ENCODE results near the gene MACROD1.

- TF ChIP-seq, protein P1, sequence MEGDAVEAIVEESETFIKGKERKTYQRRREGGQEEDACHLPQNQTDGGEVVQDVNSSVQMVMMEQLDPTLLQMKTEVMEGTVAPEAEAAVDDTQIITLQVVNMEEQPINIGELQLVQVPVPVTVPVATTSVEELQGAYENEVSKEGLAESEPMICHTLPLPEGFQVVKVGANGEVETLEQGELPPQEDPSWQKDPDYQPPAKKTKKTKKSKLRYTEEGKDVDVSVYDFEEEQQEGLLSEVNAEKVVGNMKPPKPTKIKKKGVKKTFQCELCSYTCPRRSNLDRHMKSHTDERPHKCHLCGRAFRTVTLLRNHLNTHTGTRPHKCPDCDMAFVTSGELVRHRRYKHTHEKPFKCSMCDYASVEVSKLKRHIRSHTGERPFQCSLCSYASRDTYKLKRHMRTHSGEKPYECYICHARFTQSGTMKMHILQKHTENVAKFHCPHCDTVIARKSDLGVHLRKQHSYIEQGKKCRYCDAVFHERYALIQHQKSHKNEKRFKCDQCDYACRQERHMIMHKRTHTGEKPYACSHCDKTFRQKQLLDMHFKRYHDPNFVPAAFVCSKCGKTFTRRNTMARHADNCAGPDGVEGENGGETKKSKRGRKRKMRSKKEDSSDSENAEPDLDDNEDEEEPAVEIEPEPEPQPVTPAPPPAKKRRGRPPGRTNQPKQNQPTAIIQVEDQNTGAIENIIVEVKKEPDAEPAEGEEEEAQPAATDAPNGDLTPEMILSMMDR (IDR thresholded peaks at IDR 0.05): no peak
- TF ChIP-seq POLR2A (IDR thresholded peaks at IDR 0.05) (no peak), EP300 (IDR thresholded peaks at IDR 0.05) (no peak)
Observed at GRCh38 chr11:64005691-64006090, 160.2 kb downstream of the MACROD1 start.
